Retinal pigment epithelial cell (primary cell): Measurements from ENCODE around the gene CHMP6.

Experiments used
- DNase-seq: peaks from one replicate; pipeline ENCODE4 v3.0.0-alpha.2; 2010; ENCODE audit warnings: low read depth
- H3K4me3 ChIP-seq: 2 replicates; pipeline ENCODE4 v1.5.1; 2011; ENCODE audit warnings: mild to moderate bottlenecking, low read length, control low read depth, moderate library complexity
- CTCF ChIP-seq: conservative IDR thresholded peaks from 2 replicates; pipeline ENCODE4 v1.5.1; 2011; ENCODE audit warnings: low read depth, low read length, control low read depth, inconsistent platforms

Gene CHMP6

GRCh38 chr17:80978499-80979497 is 12.8 kb upstream of the CHMP6 start:
- DNase-seq: no peak
- TF ChIP-seq CTCF: no peak

GRCh38 chr17:80979547-80980378 is 11.9 kb upstream of the CHMP6 start:
- no peak for TF ChIP-seq CTCF
- H3K4me3 ChIP-seq: no peak overlapping the region
- DNase-seq: no peak

More at GRCh38 chr17:80978499-80979497, 12.8 kb upstream of the CHMP6 start:
- H3K4me3 ChIP-seq: no peak overlapping the region

GRCh38 chr17:80980397-80981061 is 11.1 kb upstream of the CHMP6 start:
- H3K4me3 ChIP-seq: no peak overlapping the region
- TF ChIP-seq CTCF: no peak
- no peak for DNase-seq

GRCh38 chr17:80981062-80981902 is 10.4 kb upstream of the CHMP6 start:
- DNase-seq: no peak
- no peak overlapping the region for H3K4me3 ChIP-seq
- TF ChIP-seq CTCF: peak; percentile 40

- no peak overlapping the region for H3K4me3 ChIP-seq
- no peak for DNase-seq
- TF ChIP-seq CTCF: no peak
Measured at GRCh38 chr17:80981929-80982425, 9.7 kb upstream of the CHMP6 start.

- no peak for DNase-seq
- TF ChIP-seq CTCF: no peak
- H3K4me3 ChIP-seq: no peak overlapping the region
Measured at GRCh38 chr17:80982426-80982974, 9.1 kb upstream of the CHMP6 start.
